GM18873 (cell line): ENCODE data around the gene SCAI.

Source experiments
- ATAC-seq: cut with Tn5 transposase; IDR thresholded peaks from one replicate; pipeline ENCODE4 v1.9.1; 2021; ENCODE audit warnings: mild to moderate bottlenecking, moderate library complexity, moderate number of reproducible peaks; ENCODE audit not compliant: unreplicated experiment, low FRiP score

SCAI gene

GRCh38 chr9:124897570-124898460 is 245.5 kb downstream of the SCAI start:
- no peak for ATAC-seq

GRCh38 chr9:124894741-124895170 is 248.6 kb downstream of the SCAI start:
- no peak for ATAC-seq

- ATAC-seq = no peak
These were observed 249.1 kb downstream of the SCAI start for GRCh38 chr9:124894035-124894740.
